Neural cell (in vitro differentiated cells): ENCODE results near the gene BABAM2. TPM values are rescaled to one million over a fixed set of nuclear protein-coding genes. Genes with fewer than 3 reads are reported as not detected.

Experiments used
- H2AFZ ChIP-seq: fragments of 200-600, 300-800 bp; sonication (generic), shearing (Covaris generic); 2 replicates; pipeline ENCODE4 v1.6.0; 2014; ENCODE audit warnings: low read depth, mild to moderate bottlenecking, antibody characterized with exemption, low read length, moderate library complexity
- H3F3A ChIP-seq: fragments of 200-600 bp; shearing (Covaris generic); 2 replicates; pipeline ENCODE4 v1.6.1; 2016; ENCODE audit warnings: mild to moderate bottlenecking, moderate library complexity, mixed read lengths, antibody characterized with exemption, low read length; ENCODE audit not compliant: insufficient read depth, poor library complexity, severe bottlenecking
- H3K27ac ChIP-seq: fragments of 200-600, 300-800 bp; sonication (generic), shearing (Covaris generic); 2 replicates; pipeline ENCODE4 v1.5.1; 2014; ENCODE audit warnings: mild to moderate bottlenecking, low read length, moderate library complexity
- H3K27me3 ChIP-seq: fragments of 300-800, 200-600 bp; sonication (generic), shearing (Covaris generic); 2 replicates; pipeline ENCODE4 v1.6.0; 2014; ENCODE audit warnings: mild to moderate bottlenecking, low read depth, low read length, moderate library complexity; ENCODE audit not compliant: insufficient read depth
- H3K36me3 ChIP-seq: fragments of 300-800, 200-600 bp; sonication (generic), shearing (Covaris generic); 2 replicates; pipeline ENCODE4 v1.5.1; 2014; ENCODE audit warnings: mild to moderate bottlenecking, antibody characterized with exemption, low read length, moderate library complexity; ENCODE audit not compliant: insufficient read depth
- H3K4me2 ChIP-seq: fragments of 300-800, 200-600 bp; sonication (generic), shearing (Covaris generic); 2 replicates; pipeline ENCODE4 v1.6.0; 2014; ENCODE audit warnings: mild to moderate bottlenecking, low read length
- H3K4me3 ChIP-seq: fragments of 300-800, 200-600 bp; sonication (generic), shearing (Covaris generic); 2 replicates; pipeline ENCODE4 v1.5.1; 2014; ENCODE audit warnings: mild to moderate bottlenecking, low read length, moderate library complexity
- H3K79me2 ChIP-seq: fragments of 200-600 bp; shearing (Covaris generic); replicated peaks from 2 replicates; pipeline ENCODE4 v1.6.0; 2014; ENCODE audit warnings: mild to moderate bottlenecking, low read length, moderate library complexity; ENCODE audit not compliant: insufficient read depth
- H3K9ac ChIP-seq: fragments of 300-800, 200-600 bp; sonication (generic), shearing (Covaris generic); 2 replicates; pipeline ENCODE4 v1.6.1; 2016; ENCODE audit warnings: mild to moderate bottlenecking, low read length, mixed read lengths
- H3K9me2 ChIP-seq: fragments of 200-600 bp; shearing (Covaris generic); 2 replicates; pipeline ENCODE4 v1.6.1; 2016; ENCODE audit warnings: mild to moderate bottlenecking, low read length, mixed read lengths; ENCODE audit not compliant: insufficient read depth
- H3K9me3 ChIP-seq: fragments of 200-600, 300-800 bp; sonication (generic), shearing (Covaris generic); 2 replicates; pipeline ENCODE4 v1.6.1; 2016; ENCODE audit warnings: mild to moderate bottlenecking, mixed run types, low read length, moderate library complexity, mixed read lengths
- H4K20me1 ChIP-seq: fragments of 200-600 bp; shearing (Covaris generic); 2 replicates; pipeline ENCODE4 v1.6.1; 2016; ENCODE audit warnings: mild to moderate bottlenecking, mixed run types; ENCODE audit not compliant: insufficient read depth
- EP300 ChIP-seq: fragments of 450-650 bp; conservative IDR thresholded peaks from 2 replicates; pipeline ENCODE4 v1.6.1; 2014; ENCODE audit warnings: antibody characterized with exemption, mild to moderate bottlenecking, moderate library complexity; ENCODE audit not compliant: poor library complexity, severe bottlenecking
- EZH2 ChIP-seq: fragments of 200-600, 300-800 bp; shearing (Covaris generic), sonication (generic); IDR thresholded peaks from 2 replicates; pipeline ENCODE4 v1.6.1; 2014; ENCODE audit warnings: antibody characterized with exemption, low read length, borderline replicate concordance, mild to moderate bottlenecking; ENCODE audit not compliant: insufficient read depth, poor library complexity, severe bottlenecking
- MXI1 ChIP-seq: fragments of 450-650 bp; conservative IDR thresholded peaks from 2 replicates; pipeline ENCODE4 v1.6.1; 2014; ENCODE audit warnings: antibody characterized with exemption, mild to moderate bottlenecking; ENCODE audit not compliant: poor library complexity, severe bottlenecking
- POLR2AphosphoS5 ChIP-seq: IDR thresholded peaks from 2 replicates; pipeline ENCODE4 v1.6.1; 2012
- RAD21 ChIP-seq: fragments of 450-650 bp; conservative IDR thresholded peaks from 2 replicates; pipeline ENCODE4 v1.6.1; 2014; ENCODE audit warnings: antibody characterized with exemption, mild to moderate bottlenecking, moderate library complexity
- SMC3 ChIP-seq: fragments of 450-650 bp; conservative IDR thresholded peaks from 2 replicates; pipeline ENCODE4 v1.6.1; 2014; ENCODE audit warnings: antibody characterized with exemption, mild to moderate bottlenecking, moderate library complexity; ENCODE audit not compliant: poor library complexity
- TAF1 ChIP-seq: IDR thresholded peaks from 2 replicates; pipeline ENCODE4 v1.6.1; 2012; ENCODE audit warnings: low read depth
- polyA plus RNA-seq: library from polyadenylated mRNA; depleted of rRNA; stranded (reverse); fragments of >200 nt; gene quantifications from 2 replicates; pipeline ENCODE4 v1.2.3, GENCODE V29; 2014
- TF ChIP-seq, protein P1 (sequence below): IDR thresholded peaks from 2 replicates; pipeline ENCODE4 v1.6.1; 2012; ENCODE audit warnings: borderline replicate concordance
- TF ChIP-seq, protein P2 (sequence below): fragments of 450-650 bp; IDR thresholded peaks from 2 replicates; pipeline ENCODE4 v1.5.1; 2014; ENCODE audit warnings: antibody characterized with exemption, mild to moderate bottlenecking, moderate library complexity; ENCODE audit not compliant: poor library complexity, severe bottlenecking

The BABAM2 gene
- polyA plus RNA-seq, 1 donor from 2014 or later = 15.3 TPM

DNA sequence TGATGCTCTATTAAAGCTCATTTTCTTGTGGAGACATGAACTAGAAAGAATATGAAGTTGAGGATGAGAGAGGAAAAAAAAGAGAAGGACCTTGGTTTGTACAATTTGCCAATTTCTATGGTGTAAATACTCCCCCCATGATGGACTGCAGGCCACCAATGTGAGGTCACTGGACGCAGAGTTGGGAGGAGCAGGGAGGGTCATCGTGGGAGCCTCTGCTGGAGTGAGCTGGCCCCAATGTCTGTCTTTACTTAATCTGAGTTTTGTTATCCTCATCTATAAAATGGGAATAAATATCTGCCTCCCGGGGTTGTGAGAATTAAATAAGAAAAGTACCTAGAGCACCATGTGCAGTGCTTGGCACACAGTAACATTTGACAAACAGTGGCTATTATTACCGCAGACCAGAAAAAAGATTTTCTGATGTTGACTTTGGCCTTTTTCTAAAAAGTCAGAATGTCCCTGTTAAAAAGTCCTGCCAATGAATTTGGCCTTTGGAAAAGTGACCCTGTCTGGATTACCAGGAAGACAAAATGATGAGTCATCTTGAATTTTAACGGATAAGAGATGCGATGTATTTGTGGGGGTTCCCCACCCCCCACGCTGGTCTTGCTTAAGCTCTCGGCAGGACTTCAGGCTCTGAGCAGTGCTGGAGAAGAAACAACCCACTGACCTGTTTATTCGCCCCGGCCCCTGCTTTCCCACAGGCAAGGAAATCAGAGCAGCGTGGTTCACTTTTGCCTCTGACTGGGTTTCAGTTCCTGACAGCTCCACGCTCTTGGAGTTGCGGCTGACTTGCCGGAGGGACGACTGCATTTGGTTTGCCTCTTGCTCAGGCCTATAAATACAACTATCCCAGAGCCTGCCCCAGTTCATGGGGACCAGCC lies 451.8 kb downstream of the BABAM2 start:
- Histone ChIP-seq H3F3A (no peaks in the 10 kb centered on the region), H2AFZ (no peak overlapping the region), H3K27me3 (no peaks in the 10 kb centered on the region), H3K4me3 (no peak overlapping the region), H3K4me2 (no peak overlapping the region), H4K20me1 (no peaks in the 10 kb centered on the region), H3K9me3 (no peaks in the 10 kb centered on the region), H3K36me3 (no peaks in the 10 kb centered on the region), H3K79me2 (no peaks in the 10 kb centered on the region), H3K9ac (no peak overlapping the region), H3K27ac (no peak overlapping the region), H3K9me2 (no peaks in the 10 kb centered on the region)
- no peak for TF ChIP-seq POLR2AphosphoS5
- TF ChIP-seq EZH2 = no peak
- TF ChIP-seq RAD21 = no peak
- TF ChIP-seq, protein P1, sequence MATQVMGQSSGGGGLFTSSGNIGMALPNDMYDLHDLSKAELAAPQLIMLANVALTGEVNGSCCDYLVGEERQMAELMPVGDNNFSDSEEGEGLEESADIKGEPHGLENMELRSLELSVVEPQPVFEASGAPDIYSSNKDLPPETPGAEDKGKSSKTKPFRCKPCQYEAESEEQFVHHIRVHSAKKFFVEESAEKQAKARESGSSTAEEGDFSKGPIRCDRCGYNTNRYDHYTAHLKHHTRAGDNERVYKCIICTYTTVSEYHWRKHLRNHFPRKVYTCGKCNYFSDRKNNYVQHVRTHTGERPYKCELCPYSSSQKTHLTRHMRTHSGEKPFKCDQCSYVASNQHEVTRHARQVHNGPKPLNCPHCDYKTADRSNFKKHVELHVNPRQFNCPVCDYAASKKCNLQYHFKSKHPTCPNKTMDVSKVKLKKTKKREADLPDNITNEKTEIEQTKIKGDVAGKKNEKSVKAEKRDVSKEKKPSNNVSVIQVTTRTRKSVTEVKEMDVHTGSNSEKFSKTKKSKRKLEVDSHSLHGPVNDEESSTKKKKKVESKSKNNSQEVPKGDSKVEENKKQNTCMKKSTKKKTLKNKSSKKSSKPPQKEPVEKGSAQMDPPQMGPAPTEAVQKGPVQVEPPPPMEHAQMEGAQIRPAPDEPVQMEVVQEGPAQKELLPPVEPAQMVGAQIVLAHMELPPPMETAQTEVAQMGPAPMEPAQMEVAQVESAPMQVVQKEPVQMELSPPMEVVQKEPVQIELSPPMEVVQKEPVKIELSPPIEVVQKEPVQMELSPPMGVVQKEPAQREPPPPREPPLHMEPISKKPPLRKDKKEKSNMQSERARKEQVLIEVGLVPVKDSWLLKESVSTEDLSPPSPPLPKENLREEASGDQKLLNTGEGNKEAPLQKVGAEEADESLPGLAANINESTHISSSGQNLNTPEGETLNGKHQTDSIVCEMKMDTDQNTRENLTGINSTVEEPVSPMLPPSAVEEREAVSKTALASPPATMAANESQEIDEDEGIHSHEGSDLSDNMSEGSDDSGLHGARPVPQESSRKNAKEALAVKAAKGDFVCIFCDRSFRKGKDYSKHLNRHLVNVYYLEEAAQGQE = no peak
- TF ChIP-seq SMC3 = no peak
- TF ChIP-seq, protein P2, sequence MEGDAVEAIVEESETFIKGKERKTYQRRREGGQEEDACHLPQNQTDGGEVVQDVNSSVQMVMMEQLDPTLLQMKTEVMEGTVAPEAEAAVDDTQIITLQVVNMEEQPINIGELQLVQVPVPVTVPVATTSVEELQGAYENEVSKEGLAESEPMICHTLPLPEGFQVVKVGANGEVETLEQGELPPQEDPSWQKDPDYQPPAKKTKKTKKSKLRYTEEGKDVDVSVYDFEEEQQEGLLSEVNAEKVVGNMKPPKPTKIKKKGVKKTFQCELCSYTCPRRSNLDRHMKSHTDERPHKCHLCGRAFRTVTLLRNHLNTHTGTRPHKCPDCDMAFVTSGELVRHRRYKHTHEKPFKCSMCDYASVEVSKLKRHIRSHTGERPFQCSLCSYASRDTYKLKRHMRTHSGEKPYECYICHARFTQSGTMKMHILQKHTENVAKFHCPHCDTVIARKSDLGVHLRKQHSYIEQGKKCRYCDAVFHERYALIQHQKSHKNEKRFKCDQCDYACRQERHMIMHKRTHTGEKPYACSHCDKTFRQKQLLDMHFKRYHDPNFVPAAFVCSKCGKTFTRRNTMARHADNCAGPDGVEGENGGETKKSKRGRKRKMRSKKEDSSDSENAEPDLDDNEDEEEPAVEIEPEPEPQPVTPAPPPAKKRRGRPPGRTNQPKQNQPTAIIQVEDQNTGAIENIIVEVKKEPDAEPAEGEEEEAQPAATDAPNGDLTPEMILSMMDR = no peak
- TF ChIP-seq MXI1 = no peak

DNA sequence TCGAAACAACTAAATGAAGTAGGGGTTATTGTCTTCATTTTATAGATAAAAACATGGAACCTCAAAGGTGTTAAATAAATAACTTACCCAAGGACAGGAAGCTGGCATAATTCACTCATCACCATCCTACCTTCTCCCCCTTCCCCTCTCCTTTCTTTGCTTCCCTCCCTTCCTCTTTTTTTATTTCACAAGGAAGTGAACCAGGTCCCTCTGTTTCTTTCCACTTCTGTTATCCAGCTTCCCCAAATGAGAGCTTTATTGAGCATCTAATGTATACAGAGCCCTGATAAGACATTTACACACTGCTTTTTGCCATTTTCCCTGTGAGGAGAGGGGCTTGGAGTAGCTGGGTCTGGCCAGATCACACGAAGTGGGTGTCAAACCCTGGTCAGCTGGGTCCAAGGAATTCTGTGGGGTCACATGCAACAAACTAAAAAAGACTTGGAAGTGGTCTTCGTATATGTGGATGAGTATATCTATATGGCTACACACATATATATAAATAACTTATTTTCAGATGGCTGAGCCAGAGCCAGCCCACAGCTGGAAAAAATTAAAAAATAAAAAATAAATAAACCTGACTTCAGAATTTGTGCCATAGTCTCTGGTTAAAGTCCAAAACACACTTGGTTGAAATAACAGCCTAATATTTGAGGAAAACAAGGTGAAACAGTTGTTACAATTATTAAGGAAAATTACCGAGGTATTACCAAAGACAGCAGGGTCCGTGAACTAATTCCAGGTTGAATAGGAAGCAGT lies 452.8 kb downstream of the BABAM2 start:
- Histone ChIP-seq H3K36me3 (no peaks in the 10 kb centered on the region), H3K79me2 (no peaks in the 10 kb centered on the region), H3K27me3 (no peaks in the 10 kb centered on the region), H3K9ac (no peak overlapping the region), H3K27ac (no peak overlapping the region), H2AFZ (no peak overlapping the region), H3F3A (no peaks in the 10 kb centered on the region), H3K9me2 (no peaks in the 10 kb centered on the region), H3K9me3 (no peaks in the 10 kb centered on the region), H3K4me2 (no peak overlapping the region), H4K20me1 (no peaks in the 10 kb centered on the region), H3K4me3 (no peak overlapping the region)
- TF ChIP-seq, protein P2 = no peak
- no peak for TF ChIP-seq RAD21
- TF ChIP-seq EP300 = no peak
- TF ChIP-seq TAF1 = no peak
- no peak for TF ChIP-seq MXI1
